Tongue (tissue), 2 donors: ENCODE measurements around the gene LIPG. TPM values are rescaled to one million over a fixed set of nuclear protein-coding genes. Genes with fewer than 3 reads are reported as not detected.
A peak's percentile ranks its signal among the peaks of the same experiment; 100 is the strongest.

ENCODE experiments used
- DNase-seq: peaks from one replicate; pipeline ENCODE4 v3.0.0-alpha.2; 2015
- total RNA-seq: library from RNA; depleted of rRNA; stranded (reverse); fragments of >200 nt; gene quantifications from one replicate; pipeline ENCODE4 v1.2.3, GENCODE V29; 2014

LIPG gene
- total RNA-seq, 1 donor from 2014 or later: 2.9 TPM

DNA sequence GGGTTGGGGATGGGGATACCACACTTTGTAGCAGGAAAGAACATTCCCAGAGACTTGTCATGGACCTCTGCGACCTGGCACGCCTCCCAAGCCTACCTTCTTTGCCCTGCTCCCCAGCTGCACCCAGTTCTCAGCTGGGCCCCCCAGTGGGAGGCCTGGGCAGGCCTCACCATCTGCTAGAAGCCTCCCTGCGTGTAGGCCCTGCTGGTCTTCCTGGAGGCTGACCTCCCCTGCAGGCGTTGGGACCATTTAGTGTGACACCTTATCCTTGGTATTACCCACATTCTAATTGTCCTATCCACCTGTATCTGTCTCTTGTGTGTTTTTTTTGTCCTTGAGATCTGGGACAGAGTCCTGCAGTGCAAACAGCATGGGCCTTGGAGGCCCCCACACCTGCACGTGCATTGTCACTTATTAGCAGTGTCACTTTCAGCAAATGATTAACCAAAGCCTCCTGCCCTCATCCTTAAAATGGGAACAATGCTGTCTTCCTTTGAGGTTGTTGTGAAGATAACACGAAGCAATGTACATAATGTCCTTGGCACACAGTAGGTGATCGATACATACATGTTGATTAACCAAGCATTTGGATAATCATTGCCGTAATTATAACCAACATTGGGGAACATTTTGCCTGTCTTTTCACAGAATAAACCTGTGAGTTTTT, 77.2 kb downstream of the LIPG start:
- no peak for DNase-seq

DNA sequence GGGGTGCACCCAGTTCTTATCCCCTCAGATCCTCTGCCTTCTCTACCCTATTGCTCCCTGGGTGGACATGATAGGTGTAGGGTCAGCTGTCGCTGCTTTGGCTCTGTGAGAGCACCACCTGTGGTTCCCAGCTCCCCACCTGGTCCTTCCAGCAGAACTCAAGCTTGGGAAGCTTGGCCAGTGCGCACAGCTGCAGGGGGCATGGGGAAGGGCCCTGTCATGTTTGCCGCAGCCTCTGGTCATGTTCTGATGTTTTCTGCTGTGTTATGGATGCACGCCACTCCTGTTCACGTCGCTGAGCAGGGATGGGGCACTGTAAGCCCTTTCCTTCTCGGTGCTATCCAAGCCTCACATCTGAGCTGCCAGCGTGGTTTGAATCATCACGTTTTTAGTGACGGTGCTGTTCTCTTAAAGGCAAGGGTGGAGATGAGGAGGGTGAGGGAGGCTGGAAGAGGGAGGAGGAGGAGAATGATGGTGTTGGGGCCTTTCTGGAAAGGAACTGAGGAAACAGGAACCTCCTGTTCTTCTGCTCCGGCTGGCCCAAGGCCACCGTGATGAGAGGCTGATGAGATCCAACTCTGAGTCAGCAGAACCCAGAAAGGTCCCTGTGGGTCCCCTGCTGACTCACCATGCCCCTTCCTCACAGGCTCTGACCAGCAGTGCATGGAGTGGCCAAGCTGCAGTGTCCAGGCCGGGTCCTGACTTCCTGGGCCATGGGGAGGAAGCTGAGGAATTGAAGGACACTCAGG, 78.0 kb downstream of the LIPG start:
- DNase-seq: no peak

DNA sequence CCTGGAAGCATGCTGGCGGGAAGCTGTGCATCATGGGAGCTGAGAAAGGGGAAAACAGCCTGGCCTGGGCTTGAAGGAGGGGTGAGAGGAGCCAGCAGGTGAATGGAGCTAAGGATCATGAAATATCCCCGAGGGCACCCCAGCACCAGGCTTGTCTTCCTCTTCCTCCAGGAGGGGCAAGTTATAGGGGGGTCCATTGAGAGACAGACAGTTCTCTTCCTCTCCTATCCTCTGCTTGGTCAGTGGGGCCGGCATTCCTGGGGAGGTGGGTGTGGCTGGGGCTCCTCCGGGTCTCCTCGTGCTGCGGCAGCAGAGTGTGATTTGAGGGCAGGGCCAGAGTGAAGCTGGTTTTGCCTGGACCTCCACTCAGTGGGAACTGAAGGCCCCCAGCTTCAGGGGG, 78.9 kb downstream of the LIPG start:
- no peak for DNase-seq

DNA sequence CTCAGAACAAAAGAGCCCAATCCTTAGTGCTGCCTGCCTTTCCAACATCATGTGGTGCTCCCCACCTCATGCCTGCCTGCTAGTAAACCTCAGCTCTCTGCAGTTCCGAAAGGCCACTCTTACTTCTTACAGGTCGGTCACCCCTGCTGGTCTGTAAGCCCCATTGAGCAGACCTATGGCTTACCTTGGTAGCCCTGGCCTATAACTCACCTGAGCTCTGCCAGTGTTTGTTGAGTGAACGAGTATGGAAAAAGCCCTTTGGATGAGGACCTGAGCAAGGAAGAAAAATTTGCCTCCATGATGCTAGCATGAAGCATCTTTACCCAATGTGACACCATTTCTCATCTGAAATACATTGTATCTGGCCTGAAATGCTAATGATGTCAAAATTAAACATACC, 83.3 kb downstream of the LIPG start:
- no peak for DNase-seq

DNA sequence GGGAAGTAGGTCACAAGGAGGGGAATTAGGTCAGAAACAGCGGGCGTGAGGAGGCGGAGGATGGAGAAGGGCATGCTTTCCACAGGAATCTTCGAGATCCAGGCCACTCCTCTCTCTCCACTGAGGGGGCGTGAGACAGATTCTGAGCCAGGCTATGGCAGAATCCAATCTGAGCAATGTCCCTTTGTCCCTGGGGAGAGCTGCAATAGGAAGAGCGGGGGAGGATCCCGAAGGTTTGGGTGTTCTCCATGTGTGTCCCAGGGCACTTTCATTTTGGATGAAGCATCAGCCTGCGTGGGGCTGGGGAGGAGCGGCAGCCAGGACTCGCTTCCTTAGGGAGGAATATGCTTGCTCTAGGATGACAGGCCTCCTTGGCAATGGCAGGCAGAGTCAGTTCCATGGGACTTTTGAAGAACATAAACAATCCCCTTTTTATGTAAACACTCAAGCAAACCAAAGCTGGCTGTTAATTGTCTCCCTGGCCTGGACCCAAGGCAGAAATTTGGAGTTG, 84.0 kb downstream of the LIPG start:
- peak; percentile 72 for DNase-seq

DNA sequence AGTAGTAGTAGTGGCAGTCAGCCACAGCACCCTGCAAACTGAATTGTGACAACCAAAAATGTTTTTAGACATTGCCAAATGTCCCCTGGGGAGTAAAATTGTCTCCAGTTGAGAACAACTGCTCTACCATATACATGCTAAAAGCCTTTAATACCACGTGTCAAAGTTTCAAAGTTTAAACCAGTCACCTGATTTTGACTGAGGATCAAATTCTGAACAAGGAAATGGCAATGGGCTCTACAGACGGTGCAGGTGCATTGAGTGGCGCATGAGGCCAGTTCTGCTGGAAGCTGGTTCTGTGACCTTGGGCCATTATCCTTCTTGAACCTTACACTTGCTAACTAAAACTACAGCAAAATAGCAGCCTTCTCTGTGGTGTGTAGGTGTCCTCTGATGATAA, 85.0 kb downstream of the LIPG start:
- no peak for DNase-seq

DNA sequence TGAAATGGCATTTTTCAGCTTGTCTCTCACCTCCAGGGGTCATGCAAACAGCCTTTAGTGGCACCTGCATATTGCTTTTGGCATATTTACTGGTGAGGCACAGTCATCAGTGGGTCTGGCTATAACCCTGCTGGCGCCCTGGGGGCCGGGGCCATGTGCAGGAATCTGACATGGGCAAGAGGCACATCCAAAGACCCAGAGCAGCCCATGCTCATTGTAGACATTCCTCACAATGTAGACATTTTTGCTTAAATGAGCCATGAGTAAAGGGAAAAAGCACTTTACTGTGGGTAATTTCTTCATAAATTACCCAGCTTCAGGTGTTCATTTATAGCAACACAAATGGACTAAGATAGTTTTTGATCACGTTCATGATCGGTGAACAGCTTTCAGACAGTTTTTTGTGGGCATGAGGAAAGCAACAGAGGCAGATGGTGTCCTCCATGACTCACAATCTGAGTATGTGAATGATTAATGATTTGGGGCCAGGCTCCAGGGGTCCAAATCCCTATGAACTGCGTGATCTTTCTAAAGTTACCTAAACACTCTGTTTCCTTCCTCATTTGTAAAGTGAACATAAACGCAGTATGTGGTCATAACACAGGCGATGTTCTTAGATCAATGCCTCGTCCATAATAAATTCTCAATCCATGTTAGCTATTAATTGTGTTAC, 85.8 kb downstream of the LIPG start:
- no peak for DNase-seq

DNA sequence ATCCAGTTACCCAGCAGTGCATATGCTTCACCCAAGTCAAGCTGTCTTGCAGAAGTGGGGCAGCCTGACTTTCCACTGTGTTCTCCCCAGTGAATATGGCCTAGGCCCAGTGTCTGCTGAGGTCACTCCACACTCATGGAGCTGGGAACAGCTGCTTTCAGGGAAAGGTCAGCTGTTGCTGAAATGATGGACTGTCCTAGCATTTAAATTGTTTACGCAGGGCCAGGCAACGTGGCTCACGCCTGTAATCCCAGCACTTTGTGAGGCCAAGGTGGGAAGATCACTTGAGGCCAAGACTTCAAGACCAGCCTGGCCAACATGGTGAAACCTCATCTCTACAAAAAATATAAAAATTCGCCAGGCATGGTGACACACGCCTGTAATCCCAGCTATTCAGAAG, 86.5 kb downstream of the LIPG start:
- peak; percentile 72 for DNase-seq

Other genes starting within 250 kb of the LIPG start
- 69.0 TPM for gene DYM, start 101.4 kb upstream of the LIPG start, total RNA-seq
- 20.9 TPM for gene C18orf32, start 74.8 kb upstream of the LIPG start, total RNA-seq
- gene RPL17, start 69.6 kb upstream of the LIPG start, total RNA-seq: 1,350 TPM